HG03460 (cell line): ENCODE measurements around the gene NLRP7.
"Not testable (repeated sequence)": the region's sequence is repeated elsewhere in the genome, so short reads cannot be mapped to it uniquely, and the experiment has no call there.

Experiments
- ATAC-seq: cut with Tn5 transposase; IDR thresholded peaks from one replicate; pipeline ENCODE4 v1.9.1; 2021; ENCODE audit not compliant: unreplicated experiment

NLRP7 gene

GRCh38 chr19:54947381-54947780 is at the start of gene NLRP7:
Gene NLRP7 (minus strand): TSS chr19:54947530.
- ATAC-seq, result no peak

DNA sequence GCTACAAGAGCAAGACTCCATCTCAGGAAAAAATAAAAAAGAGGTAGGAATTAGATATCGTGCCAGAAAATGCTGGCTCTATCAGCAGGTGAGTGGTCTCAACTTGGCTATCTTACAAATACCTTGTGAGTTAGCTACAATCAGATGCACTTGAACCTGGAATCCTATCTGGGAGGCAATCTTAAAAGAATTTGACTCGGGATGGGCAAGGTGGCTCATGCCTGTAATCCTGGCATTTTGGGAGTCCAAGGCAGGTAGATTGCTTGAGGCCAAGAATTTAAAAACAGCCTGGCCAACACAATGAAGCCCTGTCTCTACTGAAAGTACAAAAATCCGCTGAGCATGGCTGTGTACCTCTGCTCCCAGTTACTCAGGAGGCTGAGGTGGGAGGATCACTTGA is 48.2 kb upstream of the NLRP7 start:
- no peak for ATAC-seq

DNA sequence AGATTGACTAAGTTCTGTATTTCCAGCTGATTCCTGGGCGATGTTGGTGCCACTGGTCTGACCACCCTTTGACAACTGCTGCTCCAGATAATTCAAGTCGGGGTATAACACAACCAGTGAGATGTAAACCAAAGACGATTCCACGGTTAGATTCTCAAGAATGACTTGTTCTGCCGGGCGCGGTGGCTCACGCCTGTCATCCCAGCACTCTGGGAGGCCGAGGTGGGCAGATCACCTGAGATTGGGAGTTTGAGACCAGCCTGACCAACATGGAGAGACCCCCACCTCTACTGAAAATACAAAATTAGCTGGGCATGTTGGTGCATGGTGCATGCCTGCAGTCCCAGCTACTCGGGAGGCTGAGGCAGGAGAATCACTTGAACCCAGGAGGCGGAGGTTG is 42.2 kb upstream of the NLRP7 start:
- ATAC-seq, result not testable (repeated sequence)

GRCh38 chr19:54982562-54982961 is 35.2 kb upstream of the NLRP7 start:
- ATAC-seq, result not testable (repeated sequence)

GRCh38 chr19:54973229-54974090 is 26.1 kb upstream of the NLRP7 start:
- not testable (repeated sequence) for ATAC-seq

- not testable (repeated sequence) for ATAC-seq
Observed at GRCh38 chr19:54971446-54971845, 24.1 kb upstream of the NLRP7 start.

DNA sequence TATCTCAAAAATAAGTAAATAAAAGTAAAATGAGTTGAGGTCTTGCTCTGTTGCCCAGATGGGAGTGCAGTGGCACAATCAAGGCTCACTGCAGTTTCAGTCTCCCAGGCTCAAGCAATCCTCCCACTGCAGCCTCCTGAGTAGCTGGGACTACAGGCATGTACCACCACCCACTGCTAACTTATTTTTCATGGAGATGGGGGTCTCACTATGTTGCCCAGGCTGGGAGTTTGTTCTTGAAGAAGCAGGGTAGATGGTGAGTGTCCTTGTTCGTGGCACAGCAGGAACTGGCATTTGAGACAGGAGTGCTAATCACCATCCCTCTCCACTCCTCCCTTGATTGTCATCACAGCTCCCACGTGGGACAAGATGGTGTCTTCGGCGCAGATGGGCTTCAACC is 22.3 kb upstream of the NLRP7 start:
- ATAC-seq, result no peak

DNA sequence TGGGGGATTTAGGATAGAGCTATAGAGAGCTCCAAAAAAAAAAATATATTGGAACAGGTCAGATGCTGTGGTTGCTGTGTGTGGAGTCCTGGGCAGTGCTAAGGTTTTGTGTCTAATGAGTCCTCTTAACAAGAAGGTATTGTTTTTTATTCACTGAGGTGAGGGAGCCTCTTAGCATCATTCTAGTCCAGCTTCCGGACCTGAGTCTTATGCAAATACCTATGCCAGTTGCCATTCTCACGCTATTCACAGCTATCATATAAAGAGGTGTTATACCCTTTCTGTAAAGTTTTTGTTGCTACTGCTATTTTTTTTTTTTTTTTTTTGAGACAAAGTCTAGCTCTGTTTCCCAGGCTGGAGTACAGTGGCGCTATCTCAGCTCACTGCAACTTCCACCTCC is 20.3 kb upstream of the NLRP7 start:
- ATAC-seq, result no peak

- ATAC-seq, result not testable (repeated sequence)
Observed at GRCh38 chr19:54965055-54965454, 17.7 kb upstream of the NLRP7 start.

DNA sequence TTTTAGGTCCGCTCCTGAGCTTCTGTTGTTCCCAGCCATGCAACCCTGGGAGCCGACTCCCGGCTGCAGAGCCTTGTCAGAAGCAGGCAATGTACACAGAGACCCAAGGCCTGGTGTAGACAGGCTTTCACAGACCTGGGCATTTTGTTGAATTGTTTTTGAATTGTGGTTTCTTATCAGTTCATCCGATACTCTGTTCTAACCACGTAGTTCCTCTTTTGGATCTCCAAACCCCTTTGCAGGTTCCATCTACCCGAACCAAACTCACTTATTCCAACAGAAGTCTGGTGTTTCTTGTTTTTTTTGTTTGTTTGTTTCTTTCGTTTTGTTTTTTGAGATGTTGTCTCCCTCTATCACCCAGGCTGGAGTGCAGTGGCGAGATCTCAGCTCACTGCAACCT is 12.5 kb upstream of the NLRP7 start:
- ATAC-seq, result no peak

GRCh38 chr19:54955376-54955775 is 8.0 kb upstream of the NLRP7 start:
- no peak for ATAC-seq

- ATAC-seq, result not testable (repeated sequence)
Observed at GRCh38 chr19:54953345-54953713, 6.0 kb upstream of the NLRP7 start.

GRCh38 chr19:54952591-54953344 is 5.4 kb upstream of the NLRP7 start:
- ATAC-seq, result no peak

DNA sequence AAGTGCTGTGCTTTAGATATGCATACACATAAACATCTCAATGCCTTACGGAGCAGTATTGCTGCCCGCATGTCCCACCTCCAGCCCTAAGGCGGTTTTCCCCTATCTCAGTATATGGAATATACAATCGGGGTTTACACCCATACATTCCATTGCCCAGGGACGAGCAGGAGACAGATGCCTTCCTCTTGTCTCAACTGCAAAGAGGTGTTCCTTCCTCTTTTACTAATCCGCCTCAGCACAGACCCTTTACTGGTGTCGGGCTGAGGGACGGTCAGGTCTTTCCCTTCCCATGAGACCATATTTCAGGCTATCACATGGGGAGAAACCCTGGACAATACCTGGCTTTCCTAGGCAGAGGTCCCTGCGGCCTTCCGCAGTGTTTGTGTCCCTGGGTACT is 3.2 kb upstream of the NLRP7 start:
- ATAC-seq, result not testable (repeated sequence)

- ATAC-seq, result no peak
Observed at GRCh38 chr19:54949412-54949811, 2.1 kb upstream of the NLRP7 start.

GRCh38 chr19:54943772-54944361 is 3.5 kb downstream of the NLRP7 start:
- ATAC-seq, result not testable (repeated sequence)

- not testable (repeated sequence) for ATAC-seq
Observed at GRCh38 chr19:54939538-54939937, 7.8 kb downstream of the NLRP7 start.

- no peak for ATAC-seq
Observed at GRCh38 chr19:54938906-54939305, 8.4 kb downstream of the NLRP7 start.

- ATAC-seq, result no peak
Observed at GRCh38 chr19:54937926-54938325, 9.4 kb downstream of the NLRP7 start.

DNA sequence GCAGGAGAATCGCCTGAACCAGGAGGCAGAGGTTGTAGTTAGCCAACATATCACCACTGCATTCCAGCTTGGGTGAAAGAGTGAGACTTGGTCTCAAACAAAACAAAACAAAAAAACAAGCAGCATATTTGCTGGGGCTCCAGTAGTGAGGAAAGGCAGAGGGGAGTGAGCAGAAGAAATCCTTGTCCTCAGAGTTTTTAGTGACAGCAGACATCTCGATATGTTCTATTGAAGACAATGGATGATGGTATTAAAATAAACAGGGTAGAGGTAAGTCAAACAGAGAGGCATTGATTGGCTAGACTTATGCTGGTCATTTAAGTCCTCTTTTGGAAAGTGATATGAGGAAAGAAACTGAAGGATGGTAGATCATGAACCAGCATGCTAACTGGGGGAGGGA is 19.0 kb downstream of the NLRP7 start:
- no peak for ATAC-seq

GRCh38 chr19:54923276-54923675 is 24.1 kb downstream of the NLRP7 start:
- no peak for ATAC-seq

DNA sequence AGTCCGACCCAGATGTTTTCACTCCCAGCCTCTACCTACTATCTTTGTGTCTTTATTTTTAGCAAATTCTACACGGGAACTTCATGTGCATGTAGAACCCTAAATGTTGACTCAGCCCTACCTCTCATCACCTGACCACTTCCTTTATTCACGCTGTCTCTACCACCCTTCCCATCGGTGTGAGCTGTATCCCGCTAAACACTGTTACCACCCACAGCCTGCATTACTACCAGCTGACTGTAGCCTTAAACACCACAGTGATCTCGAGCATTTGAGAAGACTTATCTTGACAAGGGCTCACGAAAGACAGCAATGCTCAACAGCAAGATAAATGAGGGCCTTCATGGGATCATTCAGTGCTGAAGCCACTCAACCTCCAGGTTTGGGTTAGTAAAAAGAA is 26.2 kb downstream of the NLRP7 start:
- no peak for ATAC-seq
